Measurements from ENCODE around the gene JMJD6.

JMJD6 gene

GRCh38 chr17:76697702-76698465 lies 28.5 kb downstream of the JMJD6 start:
- DNase-seq (ENCODE audit: low read depth in 3 of 3): no peak

- DNase-seq (ENCODE audit: low read depth in 3 of 3): no peak
Observed at GRCh38 chr17:76696763-76697701, 29.4 kb downstream of the JMJD6 start.

- DNase-seq (ENCODE audit: low read depth in 3 of 3): no peak
Observed at GRCh38 chr17:76695059-76695831, 31.2 kb downstream of the JMJD6 start.

- no peak for DNase-seq (ENCODE audit: low read depth in 3 of 3)
Observed at GRCh38 chr17:76691379-76692191, 34.8 kb downstream of the JMJD6 start.

- no peak for DNase-seq (ENCODE audit: low read depth in 3 of 3)
Observed at GRCh38 chr17:76690596-76691280, 35.7 kb downstream of the JMJD6 start.

- DNase-seq (ENCODE audit: low read depth in 3 of 3): no peak
Observed at GRCh38 chr17:76689859-76690258, 36.5 kb downstream of the JMJD6 start.

- DNase-seq (ENCODE audit: low read depth in 3 of 3): no peak
Observed at GRCh38 chr17:76688165-76688622, 38.2 kb downstream of the JMJD6 start.

- no peak for DNase-seq (ENCODE audit: low read depth in 3 of 3)
Observed at GRCh38 chr17:76687298-76688164, 38.9 kb downstream of the JMJD6 start.

GRCh38 chr17:76686538-76687297 lies 39.7 kb downstream of the JMJD6 start:
- no peak for DNase-seq (ENCODE audit: low read depth in 3 of 3)

- DNase-seq (ENCODE audit: low read depth in 3 of 3): no peak
Observed at GRCh38 chr17:76685846-76686245, 40.6 kb downstream of the JMJD6 start.

- DNase-seq (ENCODE audit: low read depth in 3 of 3): no peak
Observed at GRCh38 chr17:76685366-76685765, 41.0 kb downstream of the JMJD6 start.

GRCh38 chr17:76684756-76685155 lies 41.6 kb downstream of the JMJD6 start:
- DNase-seq (ENCODE audit: low read depth in 3 of 3): no peak

GRCh38 chr17:76683921-76684745 lies 42.3 kb downstream of the JMJD6 start:
- no peak for DNase-seq (ENCODE audit: low read depth in 3 of 3)

GRCh38 chr17:76683011-76683755 lies 43.2 kb downstream of the JMJD6 start:
- DNase-seq (ENCODE audit: low read depth in 3 of 3): no peak

GRCh38 chr17:76682296-76682695 lies 44.1 kb downstream of the JMJD6 start:
- DNase-seq (ENCODE audit: low read depth in 3 of 3): no peak

- peak; percentile 25 to 58 (median 41) for DNase-seq (ENCODE audit: low read depth in 3 of 3)
Observed at GRCh38 chr17:76681222-76682137, 44.9 kb downstream of the JMJD6 start.
